Stimulated activated CD8-positive, alpha-beta memory T cell treated with anti-CD3 and anti-CD28 coated beads, Interleukin-7, amount 100 ng/mL, for 4 hours (primary cell): Measurements from ENCODE around the gene TMEM52.

Source experiments
- DNase-seq, 2 donors: peaks; one replicate each; pipeline ENCODE4 v3.0.0-alpha.2; 2020; ENCODE audit warnings: low read depth in 2 of 2

TMEM52 gene

GRCh38 chr1:1918901-1919303, at the start of gene TMEM52:
TSS of gene TMEM52 (minus strand) at chr1:1919279. CDS start at chr1:1919265, 14 bp downstream.
- no peak for DNase-seq

GRCh38 chr1:1967879-1968278, 48.8 kb upstream of the TMEM52 start:
- no peak for DNase-seq

- no peak for DNase-seq
Observed at GRCh38 chr1:1967151-1967550, 48.1 kb upstream of the TMEM52 start.

GRCh38 chr1:1966071-1966740, 47.1 kb upstream of the TMEM52 start:
- no peak for DNase-seq

- no peak for DNase-seq
Observed at GRCh38 chr1:1965546-1965945, 46.5 kb upstream of the TMEM52 start.

GRCh38 chr1:1964811-1965210, 45.7 kb upstream of the TMEM52 start:
- no peak for DNase-seq

- no peak for DNase-seq
Observed at GRCh38 chr1:1963570-1963969, 44.5 kb upstream of the TMEM52 start.

GRCh38 chr1:1962752-1963151, 43.7 kb upstream of the TMEM52 start:
- DNase-seq: no peak

- DNase-seq: no peak
Observed at GRCh38 chr1:1960480-1961196, 41.6 kb upstream of the TMEM52 start.

GRCh38 chr1:1959840-1960479, 40.9 kb upstream of the TMEM52 start:
- DNase-seq: peak; percentile 27 to 34

GRCh38 chr1:1959459-1959839, 40.4 kb upstream of the TMEM52 start:
- DNase-seq: no peak

GRCh38 chr1:1958071-1958541, 39.0 kb upstream of the TMEM52 start:
- DNase-seq: no peak

GRCh38 chr1:1957533-1957961, 38.5 kb upstream of the TMEM52 start:
- DNase-seq: no peak

GRCh38 chr1:1956586-1957532, 37.8 kb upstream of the TMEM52 start:
- DNase-seq: no peak

GRCh38 chr1:1956101-1956500, 37.0 kb upstream of the TMEM52 start:
- DNase-seq: no peak

GRCh38 chr1:1955621-1956094, 36.6 kb upstream of the TMEM52 start:
- no peak for DNase-seq

GRCh38 chr1:1954831-1955441, 35.9 kb upstream of the TMEM52 start:
- DNase-seq: no peak

GRCh38 chr1:1954015-1954414, 34.9 kb upstream of the TMEM52 start:
- DNase-seq: no peak

- DNase-seq: no peak
Observed at GRCh38 chr1:1950940-1951339, 31.9 kb upstream of the TMEM52 start.

GRCh38 chr1:1948783-1949182, 29.7 kb upstream of the TMEM52 start:
- no peak for DNase-seq

- DNase-seq: no peak
Observed at GRCh38 chr1:1947493-1947892, 28.4 kb upstream of the TMEM52 start.
